CD4-positive, alpha-beta T cell treated with Interferon gamma for 1 hour (primary cell): Measurements from ENCODE around the gene ZCCHC17.

Source experiments
- DNase-seq: peaks from one replicate; pipeline ENCODE4 v3.0.0-alpha.2; 2020

The ZCCHC17 gene

GRCh38 chr1:31308036-31308435 is 11.2 kb downstream of the ZCCHC17 start:
- DNase-seq: no peak

- no peak for DNase-seq
Observed at GRCh38 chr1:31310198-31310597, 13.4 kb downstream of the ZCCHC17 start.

DNA sequence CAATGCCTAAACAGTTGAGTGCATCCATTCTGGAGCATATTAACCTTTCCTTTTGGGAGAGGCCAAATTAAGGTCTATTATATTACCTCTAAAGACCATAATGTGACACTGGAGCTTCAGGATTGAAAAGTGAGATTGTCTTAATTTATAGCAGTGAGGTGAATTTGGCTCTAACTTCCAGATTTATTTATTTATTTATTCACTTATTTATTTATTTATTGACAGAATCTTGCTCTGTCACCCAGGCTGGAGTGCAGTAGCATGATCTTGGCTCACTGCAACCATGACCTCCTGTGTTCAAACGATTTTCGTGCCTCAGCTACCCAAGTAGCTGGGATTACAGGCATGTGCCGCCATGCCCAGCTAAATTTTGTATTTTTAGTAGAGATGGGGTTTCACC is 19.1 kb downstream of the ZCCHC17 start:
- no peak for DNase-seq

DNA sequence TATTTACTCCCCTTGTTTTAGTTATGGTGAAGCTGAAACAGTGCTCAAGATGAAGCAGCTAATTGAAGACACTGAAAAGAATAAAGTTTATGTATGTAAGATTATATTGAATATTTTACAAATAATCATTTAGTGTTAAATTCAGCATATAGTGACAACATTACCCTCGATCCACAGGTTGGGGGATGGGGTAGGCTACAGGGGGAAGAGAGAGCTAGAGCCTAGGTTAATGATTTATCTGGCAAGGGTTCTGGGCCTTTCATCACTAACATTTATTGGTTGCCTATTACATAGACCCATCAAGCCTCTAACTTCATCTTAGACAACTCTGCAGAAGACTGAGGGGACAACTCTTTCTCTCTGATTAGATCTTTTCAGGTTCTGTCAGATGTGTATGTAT is 21.3 kb downstream of the ZCCHC17 start:
- DNase-seq: no peak

- DNase-seq: no peak
Observed at GRCh38 chr1:31324093-31324492, 27.3 kb downstream of the ZCCHC17 start.

GRCh38 chr1:31324992-31325391 is 28.2 kb downstream of the ZCCHC17 start:
- no peak for DNase-seq

DNA sequence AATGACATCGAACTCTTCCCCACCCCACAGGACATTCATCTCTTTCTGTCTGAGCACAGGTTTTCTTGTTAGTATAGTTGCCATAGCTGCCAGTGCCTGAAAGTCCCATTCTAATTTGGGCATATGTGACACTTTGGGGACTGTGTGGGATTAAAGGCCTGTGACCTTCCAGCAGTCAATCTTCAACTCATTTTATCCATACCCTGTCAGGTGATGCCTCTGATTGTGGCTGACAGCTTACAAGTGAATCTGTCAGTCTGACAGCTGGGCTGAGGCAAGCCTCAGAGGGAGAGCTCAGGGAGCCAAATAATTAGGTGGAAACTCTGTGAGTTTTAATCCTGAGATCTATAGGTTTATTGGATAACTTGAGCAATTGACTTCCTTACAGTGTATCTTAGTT is 29.6 kb downstream of the ZCCHC17 start:
- DNase-seq: no peak

GRCh38 chr1:31327381-31327780 is 30.5 kb downstream of the ZCCHC17 start:
- no peak for DNase-seq

DNA sequence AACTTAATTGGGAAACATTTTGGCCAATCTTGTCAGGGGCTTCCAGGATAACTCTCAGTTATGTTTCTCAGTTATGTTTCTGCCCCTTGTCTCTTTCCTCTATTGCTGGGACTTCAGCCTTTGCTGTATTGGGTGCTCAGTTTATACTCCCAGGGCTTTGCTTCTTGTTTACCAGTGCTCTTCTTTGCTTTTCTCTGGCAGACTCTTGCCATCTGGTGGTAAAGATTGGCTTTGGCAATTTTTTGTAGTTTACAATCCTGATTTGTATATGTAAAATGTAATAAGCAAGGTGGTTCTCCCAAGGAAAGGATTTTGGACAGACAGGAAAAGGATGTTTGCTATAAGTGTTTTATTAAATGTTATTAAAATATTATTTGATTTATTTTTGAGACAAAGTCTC is 38.2 kb downstream of the ZCCHC17 start:
- DNase-seq: no peak

GRCh38 chr1:31336687-31337467 is 40.0 kb downstream of the ZCCHC17 start:
- no peak for DNase-seq

- DNase-seq: no peak
Observed at GRCh38 chr1:31344503-31344902, 47.7 kb downstream of the ZCCHC17 start.

DNA sequence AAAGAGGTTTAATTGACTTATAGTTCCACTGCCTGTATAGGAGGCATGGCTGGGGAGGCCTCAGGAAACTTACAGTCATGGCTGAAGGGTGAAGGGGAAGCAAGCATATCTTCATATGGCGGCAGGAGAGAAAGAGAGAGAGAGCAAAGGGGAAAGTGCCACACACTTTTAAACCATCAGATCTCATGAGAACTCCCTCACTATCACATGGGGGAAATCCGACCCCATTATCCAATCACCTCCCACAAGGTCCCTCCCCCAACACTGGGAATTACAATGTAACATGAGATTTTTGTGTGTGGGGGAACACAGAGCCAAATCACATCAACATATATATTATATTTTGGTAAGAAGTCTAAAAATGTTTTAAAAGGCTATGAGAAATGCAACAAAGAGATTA is 48.8 kb downstream of the ZCCHC17 start:
- DNase-seq: no peak

DNA sequence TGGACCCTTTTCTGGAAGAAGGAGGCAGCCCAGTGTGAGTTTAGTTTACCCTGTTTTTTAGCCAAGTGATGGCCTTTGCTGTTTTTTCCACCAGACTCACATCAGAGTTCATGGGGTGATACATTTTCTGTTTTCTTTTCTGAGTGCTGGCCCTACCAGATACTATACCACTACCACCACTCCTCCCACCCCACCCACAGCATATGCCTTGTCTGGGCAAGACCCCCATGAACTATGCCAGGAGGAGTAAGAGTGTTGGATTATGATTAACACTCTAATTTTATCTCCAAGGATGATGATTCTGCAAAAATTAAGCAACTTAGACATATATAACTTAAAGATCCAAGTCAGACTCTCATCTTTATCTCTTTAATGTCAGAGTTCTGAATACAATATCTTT is 50.0 kb downstream of the ZCCHC17 start:
- no peak for DNase-seq

DNA sequence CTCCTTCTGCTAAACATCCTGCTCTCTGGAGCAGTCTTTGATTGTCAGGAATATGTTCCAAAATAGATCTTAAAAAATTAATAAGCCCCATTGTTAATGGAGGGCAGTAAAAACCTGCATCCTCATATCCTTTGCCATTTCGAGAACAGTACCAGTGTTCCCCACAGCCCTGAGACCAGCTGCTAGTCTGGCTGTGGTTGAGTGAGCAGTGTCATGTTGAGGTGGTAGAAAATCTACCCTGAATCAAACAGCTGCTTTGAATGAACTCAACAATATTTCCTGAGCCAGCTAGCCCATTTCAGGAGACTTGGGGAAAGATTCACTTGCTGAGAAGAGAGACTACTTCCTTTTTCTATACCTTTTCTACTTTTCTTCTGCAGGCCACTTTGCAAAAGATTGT is 51.6 kb downstream of the ZCCHC17 start:
- no peak for DNase-seq

GRCh38 chr1:31354283-31354682 is 57.5 kb downstream of the ZCCHC17 start:
- DNase-seq: no peak

DNA sequence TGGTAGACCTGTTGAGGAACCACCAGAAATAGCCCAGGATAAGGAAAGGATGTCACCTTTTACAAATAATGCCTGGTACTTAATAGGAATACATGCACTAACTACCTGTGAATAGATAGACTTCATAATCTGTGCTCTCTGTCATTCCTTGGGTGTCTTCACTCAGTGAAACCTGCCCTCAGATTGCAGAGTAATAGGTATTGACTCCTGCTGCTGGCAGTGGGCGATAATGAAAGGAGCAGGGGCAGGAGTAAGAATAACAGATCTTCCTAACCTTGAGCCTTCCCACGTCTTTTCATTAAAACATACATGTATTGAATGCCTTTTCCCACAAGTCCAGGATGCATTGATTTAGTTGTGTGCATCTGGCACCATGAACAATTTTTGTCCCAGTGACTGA is 59.6 kb downstream of the ZCCHC17 start:
- DNase-seq: no peak

GRCh38 chr1:31361607-31362006 is 64.8 kb downstream of the ZCCHC17 start:
- no peak for DNase-seq

- DNase-seq: no peak
Observed at GRCh38 chr1:31362032-31362431, 65.2 kb downstream of the ZCCHC17 start.

- DNase-seq: no peak
Observed at GRCh38 chr1:31364561-31365250, 67.9 kb downstream of the ZCCHC17 start.

- no peak for DNase-seq
Observed at GRCh38 chr1:31366796-31367195, 70.0 kb downstream of the ZCCHC17 start.

- DNase-seq: no peak
Observed at GRCh38 chr1:31368611-31369107, 71.8 kb downstream of the ZCCHC17 start.

GRCh38 chr1:31370021-31370420 is 73.2 kb downstream of the ZCCHC17 start:
- DNase-seq: no peak

DNA sequence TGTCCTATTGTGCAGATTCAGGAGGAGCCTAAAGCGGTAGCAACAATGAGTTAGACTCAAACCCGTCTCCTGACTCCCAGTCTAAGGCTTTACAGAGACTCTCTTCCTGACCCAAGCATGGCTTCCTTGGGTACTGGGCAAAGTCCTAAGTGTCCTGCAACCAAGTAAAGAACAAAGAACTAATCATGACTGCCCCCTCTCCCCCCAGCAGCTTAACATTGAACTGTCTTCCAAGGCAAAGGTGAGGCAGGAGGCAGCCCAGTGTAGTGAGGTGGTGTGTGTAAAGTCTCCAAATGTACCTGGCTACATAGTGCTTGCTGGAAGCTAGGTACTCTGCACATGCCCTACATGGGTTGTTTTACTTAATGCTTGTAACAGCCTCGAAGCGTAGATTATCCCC is 73.7 kb downstream of the ZCCHC17 start:
- no peak for DNase-seq
